Stimulated activated CD8-positive, alpha-beta memory T cell treated with anti-CD3 and anti-CD28 coated beads, Interleukin-7, amount 100 ng/mL, for 24 hours (primary cell): Measurements from ENCODE around the gene DND1.
"Not testable (repeated sequence)": the region's sequence is repeated elsewhere in the genome, so short reads cannot be mapped to it uniquely, and the experiment has no call there.

Experiments
- DNase-seq: peaks from one replicate; pipeline ENCODE4 v3.0.0-alpha.2; 2020; ENCODE audit warnings: low read depth

Gene DND1

GRCh38 chr5:140673187-140673976, at the start of gene DND1:
TSS of gene DND1 (minus strand) at chr5:140673576. CDS start at chr5:140673542, 34 bp downstream.
- no peak for DNase-seq

DNA sequence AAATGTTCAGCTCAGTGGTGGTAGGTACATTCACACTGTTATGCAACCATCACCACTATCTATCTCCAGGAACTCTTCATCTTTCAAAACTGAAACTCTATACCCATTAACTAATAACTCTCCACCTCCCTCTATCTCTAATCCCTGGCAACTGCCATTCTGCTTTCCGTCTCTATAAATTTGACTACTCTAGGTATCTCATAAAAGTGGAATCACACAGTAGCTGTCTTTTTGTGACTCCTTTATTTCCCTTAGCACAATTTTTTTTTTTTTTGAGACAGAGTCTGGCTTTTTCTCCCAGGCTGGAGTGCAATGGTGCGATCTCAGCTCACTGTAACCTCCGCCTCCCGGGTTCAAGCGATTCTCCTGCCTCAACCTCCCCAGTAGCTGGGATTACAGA, 48.0 kb upstream of the DND1 start:
- not testable (repeated sequence) for DNase-seq

- DNase-seq = not testable (repeated sequence)
Measured at GRCh38 chr5:140720738-140721137, 47.4 kb upstream of the DND1 start.

- DNase-seq = no peak
Measured at GRCh38 chr5:140718266-140718592, 44.9 kb upstream of the DND1 start.

- not testable (repeated sequence) for DNase-seq
Measured at GRCh38 chr5:140716238-140716637, 42.9 kb upstream of the DND1 start.

DNA sequence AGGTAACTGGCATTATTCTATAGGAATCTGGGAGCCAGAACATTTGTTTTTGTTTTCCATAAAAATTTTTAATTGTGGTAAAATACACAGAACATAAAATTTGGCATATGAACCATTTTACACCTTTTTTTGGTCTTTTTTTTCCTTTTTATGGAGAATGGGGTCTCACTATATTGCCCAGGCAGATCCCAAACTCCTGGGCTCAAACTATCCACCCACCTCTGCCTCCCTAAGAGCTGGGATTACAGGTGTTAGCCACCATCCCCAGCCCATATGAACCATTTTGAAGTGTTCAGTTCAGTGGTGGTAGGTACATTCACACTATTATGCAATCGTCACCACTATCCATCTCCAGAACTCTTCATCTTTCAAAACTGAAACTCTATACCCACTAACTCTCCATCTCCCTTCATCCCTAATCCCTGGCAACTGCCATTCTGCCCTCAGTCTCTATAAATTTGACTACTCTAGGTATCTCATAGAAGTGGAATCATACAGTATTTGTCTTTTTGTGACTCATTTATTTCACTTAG, 40.3 kb upstream of the DND1 start:
- DNase-seq = no peak

- no peak for DNase-seq
Measured at GRCh38 chr5:140711794-140712193, 38.4 kb upstream of the DND1 start.

GRCh38 chr5:140710899-140711552, 37.6 kb upstream of the DND1 start:
- peak; percentile 69 for DNase-seq

GRCh38 chr5:140708787-140709186, 35.4 kb upstream of the DND1 start:
- not testable (repeated sequence) for DNase-seq

GRCh38 chr5:140707812-140708211, 34.4 kb upstream of the DND1 start:
- DNase-seq = no peak

DNA sequence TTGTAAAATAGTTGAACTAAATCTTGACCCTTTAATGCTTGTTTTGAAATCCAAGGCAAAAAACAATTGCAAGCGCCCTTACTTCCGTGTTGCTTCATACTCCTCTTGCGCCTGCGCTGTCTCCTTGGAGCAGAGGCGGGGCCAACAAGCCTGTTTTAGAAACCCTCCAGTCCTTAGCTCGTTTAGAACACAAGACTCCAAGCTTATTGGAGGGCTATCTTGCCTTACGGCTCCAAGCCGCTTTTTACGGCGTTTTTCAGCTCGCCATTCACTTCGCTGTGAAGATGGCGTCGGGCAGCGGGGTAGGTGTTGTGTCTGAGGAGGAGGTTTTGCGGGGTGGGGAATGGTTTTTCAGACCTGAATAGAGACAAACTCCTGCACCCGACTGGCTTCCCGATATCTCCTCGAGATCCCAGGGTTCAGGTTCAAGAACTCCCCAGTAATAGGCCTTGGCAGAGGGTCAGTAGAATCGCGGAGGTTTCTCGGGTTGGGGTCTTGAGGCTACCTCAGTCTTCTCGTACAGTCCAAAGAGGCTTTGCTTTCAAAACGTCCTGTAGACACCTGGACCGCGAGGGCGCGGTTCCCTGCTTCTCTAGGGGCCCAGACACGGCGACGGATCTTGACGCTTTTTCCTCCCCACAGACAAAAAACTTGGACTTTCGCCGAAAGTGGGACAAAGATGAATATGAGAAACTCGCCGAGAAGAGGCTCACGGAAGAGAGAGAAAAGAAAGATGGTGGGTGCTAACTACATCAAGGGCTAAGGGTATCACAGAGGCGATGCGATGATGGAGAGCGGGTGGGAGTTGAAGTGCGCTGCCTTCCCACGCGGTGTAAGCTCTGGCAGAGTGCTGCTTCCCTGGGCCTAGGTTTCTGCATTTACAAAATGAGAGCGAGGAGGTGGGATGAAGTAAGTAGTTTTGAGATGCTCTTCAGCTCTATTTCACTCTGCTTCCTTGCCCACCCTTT, 27.1 kb upstream of the DND1 start, which contains the start of gene ZMAT2:
Gene ZMAT2, plus strand, starts transcription at position 271 of the 968 bp plus-strand sequence. Its CDS starts 14 bp downstream, at position 285.
- DNase-seq = peak; percentile 82

GRCh38 chr5:140696891-140697492, 23.6 kb upstream of the DND1 start:
- no peak for DNase-seq

- no peak for DNase-seq
Measured at GRCh38 chr5:140694276-140694675, 20.9 kb upstream of the DND1 start.

GRCh38 chr5:140690941-140691924, 17.9 kb upstream of the DND1 start, which contains the start of the genes HARS1 and HARS2:
TSS of gene HARS1 (minus strand) at chr5:140691370. CDS start at chr5:140691304, 66 bp downstream.
TSS of gene HARS2 (plus strand) at chr5:140691455. CDS start at chr5:140691649, 194 bp downstream.
- DNase-seq = peak; percentile 68

GRCh38 chr5:140690376-140690932, 17.1 kb upstream of the DND1 start:
- DNase-seq = no peak

GRCh38 chr5:140678993-140679392, 5.6 kb upstream of the DND1 start:
- no peak for DNase-seq

- DNase-seq = no peak
Measured at GRCh38 chr5:140677947-140678346, 4.6 kb upstream of the DND1 start.

GRCh38 chr5:140674629-140675028, 1.3 kb upstream of the DND1 start:
- DNase-seq = no peak

- no peak for DNase-seq
Measured at GRCh38 chr5:140674211-140674610, 835 bp upstream of the DND1 start.
